ENCODE data around the gene CAMK2D.

DNA sequence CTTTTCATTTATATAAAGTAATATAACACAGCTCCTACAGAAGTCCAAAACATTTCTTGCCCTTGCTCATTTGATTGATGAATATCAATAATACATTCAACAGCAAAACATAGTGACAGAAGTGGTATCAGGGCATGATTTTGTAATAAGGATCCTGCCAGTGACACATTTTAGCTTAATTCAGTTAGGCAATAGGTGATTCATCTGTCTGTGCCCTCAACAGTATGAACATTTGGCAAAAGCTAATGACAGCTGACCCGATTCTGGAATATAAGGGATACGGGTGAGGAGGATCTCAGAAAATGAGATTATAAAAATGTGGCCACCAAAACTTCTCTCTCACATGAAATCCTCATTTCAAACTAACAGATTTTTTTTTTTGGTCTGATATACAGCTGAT is 294.0 kb downstream of the CAMK2D start:
- TF ChIP-seq EZH2 (IDR thresholded peaks at IDR 0.05) (no peak), POLR2AphosphoS5 (IDR thresholded peaks at IDR 0.05; ENCODE audit: borderline replicate concordance, low read depth, low read length) (no peak), FOXP2 (optimal IDR thresholded peaks at IDR 0.05; ENCODE audit: control extremely low read depth, extremely low read length, insufficient read depth) (no peak)
